AG04450 (cell line): ENCODE measurements around the gene SGSH. TPM values are rescaled to one million over a fixed set of nuclear protein-coding genes. Genes with fewer than 3 reads are reported as not detected.

Experiments used
- CTCF ChIA-PET: fragments of 300-600, 350-600 bp; formaldehyde crosslinking; extraction: SDS; loops from one replicate; lab custom pipeline; 2022; ENCODE audit warnings: antibody characterized with exemption, inconsistent platforms; lab: Charles Lee
- POLR2A ChIA-PET: fragments of 350-600 bp; formaldehyde crosslinking; extraction: SDS; loops from one replicate; lab custom pipeline; 2021; ENCODE audit warnings: antibody characterized with exemption, inconsistent platforms; lab: Yijun Ruan, JAX
- DNase-seq: peaks from one replicate; pipeline ENCODE4 v3.0.0-alpha.2; 2011; ENCODE audit warnings: low read depth, low spot score
- H3K27ac ChIP-seq: one replicate; pipeline ENCODE4 v1.5.1; 2012; ENCODE audit warnings: low read depth, low read length, control low read depth
- H3K27me3 ChIP-seq: one replicate; pipeline ENCODE4 v1.6.0; 2012; ENCODE audit warnings: low read length; ENCODE audit not compliant: control insufficient read depth, insufficient read depth
- H3K4me3 ChIP-seq: 2 replicates; pipeline ENCODE4 v1.5.1; 2011; ENCODE audit warnings: mild to moderate bottlenecking, low read depth, low read length, control low read depth
- H3K9me3 ChIP-seq: 2 replicates; pipeline ENCODE4 v1.5.1; 2012; ENCODE audit warnings: low read length; ENCODE audit not compliant: control insufficient read depth, insufficient read depth
- polyA plus RNA-seq: library from polyadenylated mRNA; depleted of rRNA; stranded (reverse); fragments of >200 nt; gene quantifications from 2 replicates; pipeline ENCODE4 v1.2.3, GENCODE V29; 2011
- TF ChIP-seq, protein P1 (sequence below): IDR thresholded peaks from 2 replicates; pipeline ENCODE4 v1.5.1; 2011; ENCODE audit warnings: low read depth, low read length, control low read depth, inconsistent platforms

SGSH gene
- polyA plus RNA-seq, 1 experiment = 39.9 TPM

DNA sequence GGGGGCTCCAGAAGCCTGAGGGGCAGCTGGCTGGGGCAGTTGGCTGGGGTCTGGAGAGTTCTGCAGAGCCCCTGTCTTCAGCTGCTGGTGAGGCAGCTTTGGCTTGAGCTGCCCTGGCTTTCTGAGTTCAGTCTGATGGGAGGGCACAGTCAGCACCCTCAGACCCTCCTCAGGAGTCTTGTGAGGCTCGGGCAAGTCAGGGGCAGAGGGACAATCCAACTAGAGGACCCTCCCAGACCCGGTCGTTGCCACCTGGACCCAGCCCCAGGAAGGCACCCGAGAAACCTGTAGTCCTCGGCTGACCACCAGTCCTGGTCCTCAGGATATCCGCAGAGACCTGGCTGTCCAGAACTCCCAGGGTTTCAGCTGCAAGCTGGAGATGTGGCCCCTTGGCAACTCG, 48.5 kb downstream of the SGSH start:
- ChIA-PET POLR2A (no interaction called here), CTCF (no interaction called here)
- Histone ChIP-seq H3K27ac (no peak overlapping the region), H3K9me3 (no peaks in the 10 kb centered on the region; the same call in 1 of the 2 replicates), H3K27me3 (peaks cover 13% of the 10 kb centered on the region), H3K4me3 (no peak overlapping the region)
- DNase-seq = no peak
- TF ChIP-seq, protein P1, sequence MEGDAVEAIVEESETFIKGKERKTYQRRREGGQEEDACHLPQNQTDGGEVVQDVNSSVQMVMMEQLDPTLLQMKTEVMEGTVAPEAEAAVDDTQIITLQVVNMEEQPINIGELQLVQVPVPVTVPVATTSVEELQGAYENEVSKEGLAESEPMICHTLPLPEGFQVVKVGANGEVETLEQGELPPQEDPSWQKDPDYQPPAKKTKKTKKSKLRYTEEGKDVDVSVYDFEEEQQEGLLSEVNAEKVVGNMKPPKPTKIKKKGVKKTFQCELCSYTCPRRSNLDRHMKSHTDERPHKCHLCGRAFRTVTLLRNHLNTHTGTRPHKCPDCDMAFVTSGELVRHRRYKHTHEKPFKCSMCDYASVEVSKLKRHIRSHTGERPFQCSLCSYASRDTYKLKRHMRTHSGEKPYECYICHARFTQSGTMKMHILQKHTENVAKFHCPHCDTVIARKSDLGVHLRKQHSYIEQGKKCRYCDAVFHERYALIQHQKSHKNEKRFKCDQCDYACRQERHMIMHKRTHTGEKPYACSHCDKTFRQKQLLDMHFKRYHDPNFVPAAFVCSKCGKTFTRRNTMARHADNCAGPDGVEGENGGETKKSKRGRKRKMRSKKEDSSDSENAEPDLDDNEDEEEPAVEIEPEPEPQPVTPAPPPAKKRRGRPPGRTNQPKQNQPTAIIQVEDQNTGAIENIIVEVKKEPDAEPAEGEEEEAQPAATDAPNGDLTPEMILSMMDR = no peak

DNA sequence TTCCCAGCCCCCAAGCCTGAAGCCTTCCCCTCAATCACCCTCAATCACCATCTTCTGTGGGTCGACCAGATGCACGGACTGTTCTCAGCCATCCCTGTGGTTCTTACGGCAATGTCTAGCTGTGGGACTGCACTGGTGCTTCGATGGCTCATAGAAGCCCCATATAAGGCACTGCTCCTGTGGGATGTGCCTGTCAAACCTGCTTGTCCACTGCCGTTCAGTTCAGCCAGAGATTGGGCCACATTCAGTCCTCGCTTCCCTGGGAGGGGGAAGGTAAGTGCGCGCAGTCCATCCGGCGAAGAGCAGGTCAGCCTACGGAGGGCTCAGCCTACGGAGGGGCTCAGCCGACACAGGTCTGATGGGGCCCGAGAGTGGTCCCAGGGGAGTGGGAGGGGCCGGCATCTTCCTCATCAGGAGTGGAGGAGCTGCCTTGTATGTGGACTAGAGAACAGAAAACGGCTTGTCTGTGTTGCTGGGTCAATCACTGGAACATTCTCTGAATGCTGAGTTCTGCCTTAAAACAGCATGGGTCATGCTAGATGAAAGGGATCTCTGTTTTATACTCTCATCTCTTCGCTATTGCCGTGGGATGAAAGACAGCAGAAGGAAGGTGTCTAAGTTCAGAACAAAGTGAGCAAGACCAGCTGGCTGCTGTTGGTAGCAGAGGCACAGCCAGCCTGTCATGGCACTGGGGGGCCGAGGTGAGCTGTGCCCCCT, 50.2 kb downstream of the SGSH start, which contains the start of gene CARD14:
CARD14 (plus strand) TSS at position 247 of the 717 bp plus-strand sequence. CDS start 11,409 bp downstream, outside the sequence.
- H3K9me3 ChIP-seq = no peaks in the 10 kb centered on the region; the same call in 1 of the 2 replicates
- no peak for DNase-seq
- ChIA-PET CTCF (no interaction called here), POLR2A (no interaction called here)
- TF ChIP-seq, protein P1 = no peak
- H3K27me3 ChIP-seq = peaks cover 13% of the 10 kb centered on the region
- H3K4me3 ChIP-seq = no peak within 1 kb of the TSS
- no peak within 1 kb of the TSS for H3K27ac ChIP-seq

DNA sequence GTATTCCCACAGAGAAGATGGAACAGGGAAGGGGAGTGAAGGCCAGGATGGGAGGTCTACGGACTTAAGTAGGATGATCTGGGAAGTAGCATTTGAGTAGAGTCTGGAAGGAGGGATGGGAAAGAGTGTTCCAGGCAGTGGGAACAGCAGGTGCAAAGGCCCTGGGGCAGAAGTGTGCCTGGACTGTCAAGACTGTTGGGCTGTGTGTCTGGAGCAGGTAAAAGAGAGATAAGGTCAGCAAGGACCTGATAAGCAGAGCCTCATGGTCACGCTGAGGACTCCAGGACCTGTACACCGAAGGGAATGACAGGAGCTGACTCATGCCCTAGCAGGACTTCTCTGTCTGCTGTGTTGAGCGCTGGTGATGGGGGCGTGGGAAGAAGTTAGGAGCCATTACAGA, 51.0 kb downstream of the SGSH start:
- no peak overlapping the region for H3K27ac ChIP-seq
- no peaks in the 10 kb centered on the region; the same call in 1 of the 2 replicates for H3K9me3 ChIP-seq
- TF ChIP-seq, protein P1 = no peak
- no peak for DNase-seq
- CTCF ChIA-PET = no interaction called here
- H3K27me3 ChIP-seq = peaks cover 16% of the 10 kb centered on the region
- H3K4me3 ChIP-seq = no peak overlapping the region
- POLR2A ChIA-PET = no interaction called here

GRCh38 chr17:80168371-80168770, 51.8 kb downstream of the SGSH start:
- ChIA-PET POLR2A (no interaction called here), CTCF (no interaction called here)
- TF ChIP-seq, protein P1 = no peak

DNA sequence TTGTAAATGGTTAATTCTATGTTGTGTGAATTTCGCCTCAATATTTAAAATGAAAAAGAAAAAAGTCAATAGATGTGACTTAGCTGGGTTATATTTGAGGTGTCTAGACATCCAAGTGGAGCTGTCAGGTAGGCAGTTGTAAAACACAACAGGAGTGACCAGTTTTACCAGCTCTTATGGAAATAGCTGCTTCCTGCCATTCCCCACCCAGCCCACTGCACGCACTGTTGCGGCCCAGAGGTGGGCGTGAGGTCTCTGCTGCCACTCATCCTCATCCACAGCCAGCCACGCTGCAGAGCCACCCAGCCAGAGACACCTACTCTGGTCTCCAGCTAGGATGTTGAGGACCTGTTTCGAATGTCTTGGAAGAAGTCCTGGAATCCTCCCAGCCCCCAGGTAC, 53.7 kb downstream of the SGSH start:
- TF ChIP-seq, protein P1 = no peak
- Histone ChIP-seq H3K4me3 (no peak overlapping the region), H3K27me3 (peaks cover 10% of the 10 kb centered on the region), H3K9me3 (no peaks in the 10 kb centered on the region), H3K27ac (no peak overlapping the region)
- DNase-seq = no peak
- POLR2A ChIA-PET = interaction anchor here (0.7 kb wide), 1 partner anchor 21 kb away, joined by 3 read pairs; no protein-coding TSS in a partner anchor
- CTCF ChIA-PET = no interaction called here

More at GRCh38 chr17:80168371-80168770, 51.8 kb downstream of the SGSH start:
- no peak overlapping the region for H3K4me3 ChIP-seq
- no peak overlapping the region for H3K27ac ChIP-seq
- H3K27me3 ChIP-seq = peaks cover 16% of the 10 kb centered on the region
- no peaks in the 10 kb centered on the region; the same call in 1 of the 2 replicates for H3K9me3 ChIP-seq
- no peak for DNase-seq
